GM12801 (cell line): Measurements from ENCODE around the gene VASH2.

Experiments used
- CTCF ChIP-seq: IDR thresholded peaks from one replicate; pipeline ENCODE4 v1.5.1; 2011; ENCODE audit warnings: control low read depth; ENCODE audit not compliant: insufficient read length; ENCODE audit errors: extremely low read depth

The VASH2 gene

GRCh38 chr1:212922016-212922415 lies 28.3 kb upstream of the VASH2 start:
- TF ChIP-seq CTCF = no peak

GRCh38 chr1:212926372-212926771 lies 24.0 kb upstream of the VASH2 start:
- no peak for TF ChIP-seq CTCF

- no peak for TF ChIP-seq CTCF
These were observed 21.7 kb upstream of the VASH2 start for GRCh38 chr1:212928323-212929291.

- TF ChIP-seq CTCF = no peak
These were observed 19.2 kb upstream of the VASH2 start for GRCh38 chr1:212930986-212931678.

- no peak for TF ChIP-seq CTCF
These were observed 16.4 kb upstream of the VASH2 start for GRCh38 chr1:212933815-212934471.

- no peak for TF ChIP-seq CTCF
These were observed 14.9 kb upstream of the VASH2 start for GRCh38 chr1:212935387-212935981.

GRCh38 chr1:212937034-212937433 lies 13.3 kb upstream of the VASH2 start:
- no peak for TF ChIP-seq CTCF
